MCF 10A (cell line): ENCODE measurements around the gene TCP1. TPM values are rescaled to one million over a fixed set of nuclear protein-coding genes. Genes with fewer than 3 reads are reported as not detected.
A peak's percentile ranks its signal among the peaks of the same experiment; 100 is the strongest.
"Not testable (repeated sequence)": the region's sequence is repeated elsewhere in the genome, so short reads cannot be mapped to it uniquely, and the experiment has no call there.

Experiments
- BruUV-seq: library from RNA; stranded (reverse); fragments of 400-500 nt; replicated peaks from 2 replicates; lab custom pipeline; 2021; lab: Mats Ljungman, UMichigan
- CTCF ChIA-PET: fragments of 300-600 bp; sonication (Branson Sonifier 250); formaldehyde crosslinking; extraction: SDS; loops from one replicate; lab custom pipeline; 2021; ENCODE audit warnings: antibody characterized with exemption, inconsistent platforms; lab: Yijun Ruan, JAX
- POLR2A ChIA-PET: fragments of 300-600, 350-650 bp; sonication (Branson Sonifier 250); formaldehyde crosslinking; extraction: SDS; loops from one replicate; lab custom pipeline; 2020; ENCODE audit warnings: antibody characterized with exemption, inconsistent platforms; lab: Yijun Ruan, JAX
- DNase-seq: peaks from one replicate; pipeline ENCODE4 v3.0.0-alpha.2; 2018; ENCODE audit not compliant: unreplicated experiment
- H3K27ac Mint-ChIP-seq: one replicate; pipeline ENCODE4 v1.8.0; 2022; ENCODE audit warnings: mild to moderate bottlenecking, low read depth, mixed read lengths; ENCODE audit not compliant: unreplicated experiment
- H3K27me3 Mint-ChIP-seq: one replicate; pipeline ENCODE4 v1.8.0; 2022; ENCODE audit warnings: mixed read lengths; ENCODE audit not compliant: insufficient read depth, unreplicated experiment
- H3K36me3 Mint-ChIP-seq: one replicate; pipeline ENCODE4 v1.8.0; 2022; ENCODE audit warnings: mild to moderate bottlenecking, moderate library complexity, mixed read lengths; ENCODE audit not compliant: insufficient read depth, unreplicated experiment
- H3K4me1 Mint-ChIP-seq: one replicate; pipeline ENCODE4 v1.8.0; 2022; ENCODE audit warnings: mixed read lengths; ENCODE audit not compliant: insufficient read depth, unreplicated experiment
- H3K4me3 Mint-ChIP-seq: one replicate; pipeline ENCODE4 v1.8.0; 2022; ENCODE audit warnings: mild to moderate bottlenecking, moderate library complexity, mixed read lengths; ENCODE audit not compliant: unreplicated experiment
- H3K9me3 Mint-ChIP-seq: one replicate; pipeline ENCODE4 v1.8.0; 2022; ENCODE audit warnings: mixed read lengths; ENCODE audit not compliant: unreplicated experiment
- intact Hi-C: fragments of 100-400 bp; cut with micrococcal nuclease; formaldehyde crosslinking; loops from 2 replicates; pipeline ENCODE4 v1.14.1; 2022
- total RNA-seq: library from RNA; stranded (reverse); gene quantifications from 2 replicates; pipeline ENCODE4 v1.2.3, GENCODE V29; 2022
- TF ChIP-seq, protein P1 (sequence below): fragments of 200-600 bp; IDR thresholded peaks from one replicate; pipeline ENCODE4 v1.8.0; 2022; ENCODE audit warnings: antibody characterized with exemption, mild to moderate bottlenecking; ENCODE audit not compliant: unreplicated experiment

Gene TCP1
- total RNA-seq, 1 experiment from 2014 or later: 351 TPM

DNA sequence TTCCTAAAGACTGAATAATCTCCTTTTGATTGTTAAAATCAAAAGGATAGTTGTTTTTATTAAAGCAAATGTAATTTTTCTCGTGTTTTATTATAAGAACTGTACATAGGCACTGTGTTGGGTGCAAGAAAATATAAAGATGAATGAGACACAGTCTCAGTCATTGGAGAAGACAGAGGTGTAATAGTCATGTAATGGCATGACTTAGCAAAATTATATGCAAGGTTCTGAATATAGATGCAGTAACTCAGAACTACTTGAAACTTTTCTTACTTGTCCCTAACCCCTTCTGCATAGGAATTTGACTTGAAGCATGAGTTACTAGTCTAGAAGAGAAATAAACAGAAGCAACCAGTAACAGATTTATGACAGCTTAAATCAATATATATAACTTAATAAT, 47.2 kb downstream of the TCP1 start:
- BruUV-seq: no TSS peak
- no peaks in the 10 kb centered on the region for H3K9me3 Mint-ChIP-seq
- intact Hi-C loops: no loop called here
- ChIA-PET POLR2A (interaction anchor here (0.9 to 3.2 kb wide), 4 partner anchors 9 to 50 kb away, joined by 3 to 25 read pairs (median 4); partner anchors contain the start of gene WTAP), CTCF (interaction anchor here (0.6 to 1.0 kb wide), 2 partner anchors 110 to 122 kb away, joined by 3 to 4 read pairs; no protein-coding TSS in a partner anchor)
- H3K27ac Mint-ChIP-seq: no peak overlapping the region
- H3K27me3 Mint-ChIP-seq: no peaks in the 10 kb centered on the region
- TF ChIP-seq, protein P1, sequence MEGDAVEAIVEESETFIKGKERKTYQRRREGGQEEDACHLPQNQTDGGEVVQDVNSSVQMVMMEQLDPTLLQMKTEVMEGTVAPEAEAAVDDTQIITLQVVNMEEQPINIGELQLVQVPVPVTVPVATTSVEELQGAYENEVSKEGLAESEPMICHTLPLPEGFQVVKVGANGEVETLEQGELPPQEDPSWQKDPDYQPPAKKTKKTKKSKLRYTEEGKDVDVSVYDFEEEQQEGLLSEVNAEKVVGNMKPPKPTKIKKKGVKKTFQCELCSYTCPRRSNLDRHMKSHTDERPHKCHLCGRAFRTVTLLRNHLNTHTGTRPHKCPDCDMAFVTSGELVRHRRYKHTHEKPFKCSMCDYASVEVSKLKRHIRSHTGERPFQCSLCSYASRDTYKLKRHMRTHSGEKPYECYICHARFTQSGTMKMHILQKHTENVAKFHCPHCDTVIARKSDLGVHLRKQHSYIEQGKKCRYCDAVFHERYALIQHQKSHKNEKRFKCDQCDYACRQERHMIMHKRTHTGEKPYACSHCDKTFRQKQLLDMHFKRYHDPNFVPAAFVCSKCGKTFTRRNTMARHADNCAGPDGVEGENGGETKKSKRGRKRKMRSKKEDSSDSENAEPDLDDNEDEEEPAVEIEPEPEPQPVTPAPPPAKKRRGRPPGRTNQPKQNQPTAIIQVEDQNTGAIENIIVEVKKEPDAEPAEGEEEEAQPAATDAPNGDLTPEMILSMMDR: no peak
- DNase-seq: no peak
- peaks cover 100% of the 10 kb centered on the region for H3K36me3 Mint-ChIP-seq
- H3K4me3 Mint-ChIP-seq: no peak overlapping the region
- H3K4me1 Mint-ChIP-seq: peaks cover 24% of the 10 kb centered on the region

- Mint-ChIP-seq H3K4me1 (peaks cover 11% of the 10 kb centered on the region), H3K9me3 (no peaks in the 10 kb centered on the region), H3K4me3 (no peak overlapping the region), H3K36me3 (peaks cover 85% of the 10 kb centered on the region), H3K27ac (no peak overlapping the region), H3K27me3 (no peaks in the 10 kb centered on the region)
- TSS peak; percentile 9 for BruUV-seq
- intact Hi-C loops: no loop called here
- POLR2A ChIA-PET: interaction anchor here (0.8 to 3.7 kb wide), 2 partner anchors 12 kb away, joined by 4 to 46 read pairs; partner anchors contain the start of gene WTAP
- CTCF ChIA-PET: no interaction called here
- DNase-seq: no peak
- TF ChIP-seq, protein P1: no peak
Measured at GRCh38 chr6:159739341-159739740, 50.1 kb downstream of the TCP1 start.

DNA sequence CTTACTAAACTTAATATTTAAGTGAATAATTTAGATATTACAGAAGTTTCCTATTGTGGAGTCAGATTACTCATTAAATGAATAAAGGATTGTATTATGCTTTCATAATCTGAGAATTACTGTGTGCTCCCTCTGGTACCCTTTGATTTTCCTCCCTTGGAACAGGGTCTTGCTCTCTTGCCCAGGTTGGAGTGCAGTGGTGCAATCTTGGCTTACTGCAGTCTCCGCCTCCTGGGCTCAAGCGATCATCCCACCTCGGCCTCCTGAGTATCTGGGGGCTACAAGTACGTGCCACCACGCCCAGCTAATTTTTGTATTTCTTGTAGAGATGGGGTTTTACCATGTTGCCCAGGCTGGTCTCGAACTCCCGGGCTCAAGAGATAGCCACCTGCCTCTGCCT, 52.5 kb downstream of the TCP1 start:
- H3K4me3 Mint-ChIP-seq: no peak overlapping the region
- H3K36me3 Mint-ChIP-seq: peaks cover 83% of the 10 kb centered on the region
- peaks cover 11% of the 10 kb centered on the region for H3K4me1 Mint-ChIP-seq
- CTCF ChIA-PET: interaction anchor here (1.2 kb wide), 1 partner anchor 46 kb away, joined by 6 read pairs; no protein-coding TSS in a partner anchor
- H3K9me3 Mint-ChIP-seq: no peaks in the 10 kb centered on the region
- no TSS peak for BruUV-seq
- intact Hi-C loops: no loop called here
- DNase-seq: no peak
- H3K27ac Mint-ChIP-seq: no peak overlapping the region
- H3K27me3 Mint-ChIP-seq: no peaks in the 10 kb centered on the region
- POLR2A ChIA-PET: interaction anchor here (0.8 to 3.7 kb wide), 4 partner anchors 9 to 27 kb away, joined by 3 to 46 read pairs (median 4); partner anchors contain the start of gene WTAP
- TF ChIP-seq, protein P1: no peak

DNA sequence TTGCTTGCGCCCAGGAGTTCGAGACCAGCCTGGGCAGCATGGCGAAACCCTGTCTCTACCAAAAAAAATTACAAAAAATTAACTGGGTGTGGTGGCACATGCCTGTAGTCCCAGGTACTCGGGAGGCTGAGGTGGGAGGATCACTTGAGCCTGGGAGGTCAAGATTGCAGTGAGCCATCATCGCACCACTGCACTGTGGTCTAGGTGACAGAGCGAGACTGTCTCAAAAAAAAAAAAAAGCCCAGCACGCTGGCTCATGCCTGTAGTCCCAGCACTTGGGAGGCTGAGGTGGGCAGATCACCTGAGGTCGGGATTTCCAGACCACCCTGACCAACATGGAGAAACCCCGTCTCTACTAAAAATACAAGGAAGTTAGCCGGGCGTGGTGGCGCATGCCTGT, 56.0 kb downstream of the TCP1 start:
- H3K27me3 Mint-ChIP-seq, DNase-seq, intact Hi-C loops, BruUV-seq, H3K4me3 Mint-ChIP-seq, H3K9me3 Mint-ChIP-seq, H3K4me1 Mint-ChIP-seq, H3K27ac Mint-ChIP-seq: not testable (repeated sequence)
- CTCF ChIA-PET: interaction anchor here (1.1 to 2.4 kb wide), 2 partner anchors 13 to 58 kb away, joined by 4 to 11 read pairs; no protein-coding TSS in a partner anchor
- H3K36me3 Mint-ChIP-seq: peaks cover 80% of the 10 kb centered on the region
- POLR2A ChIA-PET: interaction anchor here (2.4 to 18.8 kb wide), 2 partner anchors 7 to 37 kb away, joined by 9 to 877 read pairs; partner anchors contain the start of genes SOD2 and WTAP

- H3K27me3 Mint-ChIP-seq: not testable (repeated sequence)
Measured at GRCh38 chr6:159732550-159732949, 56.9 kb downstream of the TCP1 start.

More at GRCh38 chr6:159732550-159732949, 56.9 kb downstream of the TCP1 start:
- peak overlapping the region; percentile 31 for H3K27ac Mint-ChIP-seq
- H3K4me1 Mint-ChIP-seq, intact Hi-C loops, H3K4me3 Mint-ChIP-seq, DNase-seq, H3K9me3 Mint-ChIP-seq, BruUV-seq: not testable (repeated sequence)
- H3K36me3 Mint-ChIP-seq: peaks cover 73% of the 10 kb centered on the region
- CTCF ChIA-PET: interaction anchor here (0.6 to 5.0 kb wide), 7 partner anchors 9 to 519 kb away, joined by 3 to 44 read pairs (median 4); no protein-coding TSS in a partner anchor
- POLR2A ChIA-PET: interaction anchor here (0.6 to 18.8 kb wide), 6 partner anchors 9 to 56 kb away, joined by 4 to 877 read pairs (median 4); partner anchors contain the start of gene SOD2
